LHCN-M2 (cell line): ENCODE measurements around the gene ACTG1. TPM values are rescaled to one million over a fixed set of nuclear protein-coding genes. Genes with fewer than 3 reads are reported as not detected.

Experiments
- DNase-seq: peaks from one replicate; pipeline ENCODE4 v3.0.0-alpha.2; 2012; ENCODE audit warnings: low read depth
- total RNA-seq: library from RNA; depleted of rRNA; stranded (reverse); fragments of >200 nt; gene quantifications from 2 replicates; pipeline ENCODE4 v1.2.3, GENCODE V29; 2014

ACTG1 gene
- total RNA-seq, 1 experiment from 2014 or later = 6,893 TPM

DNA sequence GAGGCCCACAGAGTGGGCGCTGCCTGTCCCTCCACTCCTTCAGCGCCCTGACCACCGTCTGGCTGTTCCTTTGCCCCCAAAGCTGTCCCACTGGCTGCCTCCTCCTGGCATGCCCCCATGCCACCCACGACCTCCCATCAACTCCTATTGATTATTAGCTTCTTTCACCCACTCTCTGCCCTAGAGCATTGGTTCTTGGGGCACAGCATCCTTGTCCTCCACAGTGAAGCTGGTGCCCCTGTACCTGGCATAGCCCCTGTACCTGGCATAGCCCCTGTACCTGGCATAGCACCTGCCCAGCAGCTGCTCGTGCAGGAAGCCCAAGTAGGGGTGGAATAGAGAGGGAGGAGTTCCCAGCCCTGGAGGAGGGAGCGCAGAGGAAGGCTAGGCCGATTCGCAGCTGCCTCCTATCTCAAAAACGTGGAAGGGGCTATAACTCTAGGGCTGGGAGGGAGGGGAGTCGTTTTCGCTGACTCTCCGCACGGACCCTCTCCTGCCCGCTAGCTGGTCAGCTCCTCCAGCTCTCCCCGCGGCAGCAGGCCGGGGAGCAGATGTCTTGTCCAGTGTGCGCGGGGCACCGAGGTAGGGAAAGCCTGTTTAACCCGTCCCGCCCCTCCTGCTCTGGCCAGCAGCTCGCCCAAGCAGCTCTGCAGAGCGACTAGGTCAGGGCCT lies 5.7 kb upstream of the ACTG1 start:
- DNase-seq = no peak

DNA sequence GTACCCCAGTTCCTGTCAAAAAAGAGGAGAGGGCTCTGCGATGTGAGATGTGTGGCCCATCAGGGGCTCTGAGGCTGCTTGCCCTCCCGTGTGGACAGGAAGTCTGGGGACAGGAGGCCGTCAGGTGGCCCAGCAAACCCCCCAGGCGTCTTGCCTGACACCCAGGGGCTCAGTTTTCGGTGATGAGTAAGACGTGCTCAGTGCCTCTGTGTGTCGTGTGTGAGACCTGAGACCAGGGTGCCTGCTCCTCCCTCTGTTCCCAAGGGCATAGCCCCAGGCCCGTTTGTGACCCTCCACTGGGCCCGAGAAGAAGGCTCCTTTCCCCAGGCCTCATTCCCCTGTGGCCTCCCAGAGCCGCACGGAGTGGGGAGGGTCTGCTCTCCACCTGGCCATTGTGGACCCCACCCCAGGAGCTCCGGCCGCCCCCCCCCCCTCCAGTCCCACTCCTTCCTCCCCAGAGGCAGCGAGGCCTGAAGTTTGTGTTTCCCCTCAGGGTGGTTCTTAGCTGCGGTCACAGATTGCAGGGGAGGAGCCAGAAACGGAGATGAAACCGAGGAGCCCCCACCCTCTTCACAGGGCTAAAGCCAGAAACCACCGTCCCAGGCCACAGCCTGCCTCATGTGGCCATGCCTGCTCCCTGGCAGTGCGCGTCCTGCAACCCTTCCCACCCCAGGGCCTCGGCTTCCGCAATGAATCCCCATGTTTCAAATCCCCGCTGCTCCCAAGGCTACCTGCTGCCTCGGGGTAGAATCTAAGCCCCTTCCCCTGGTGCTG lies 4.9 kb upstream of the ACTG1 start:
- no peak for DNase-seq

DNA sequence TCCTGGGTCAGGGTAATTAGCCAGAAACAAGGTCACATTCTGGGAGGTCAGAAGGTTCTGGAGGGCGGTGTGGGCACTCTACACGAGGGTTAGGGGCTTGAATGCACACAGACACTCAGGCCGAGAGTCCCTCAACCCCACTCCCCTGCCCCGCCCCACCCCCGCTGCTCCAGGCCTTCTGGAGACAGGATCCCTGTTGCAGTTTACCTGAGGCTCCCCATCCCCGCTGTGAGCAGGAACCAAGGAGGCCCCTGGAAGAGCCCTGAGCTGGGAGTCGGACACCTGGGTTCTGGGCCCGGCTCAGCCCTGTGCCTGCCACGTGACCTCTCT lies 4.4 kb upstream of the ACTG1 start:
- no peak for DNase-seq

DNA sequence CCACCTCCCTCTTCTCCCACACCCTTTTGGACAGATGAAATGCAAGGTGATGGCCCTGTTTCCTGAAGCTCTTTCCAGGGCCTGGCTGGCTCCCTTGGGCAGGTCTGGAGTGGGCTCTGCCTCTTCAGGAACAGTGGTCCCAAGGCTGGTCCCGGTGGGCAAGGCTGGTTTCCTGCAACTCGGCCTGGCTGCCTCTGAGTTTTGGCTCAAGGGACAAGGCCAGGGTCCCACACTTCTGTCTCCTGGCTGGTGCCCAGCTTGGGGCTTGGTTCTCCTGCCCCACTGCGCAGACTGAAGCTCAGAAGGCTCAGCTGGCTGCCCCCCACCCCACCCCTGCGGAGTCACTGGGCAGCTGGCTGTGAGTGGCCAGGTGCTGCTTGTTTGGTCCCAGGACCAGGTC lies 3.8 kb upstream of the ACTG1 start:
- DNase-seq = no peak

DNA sequence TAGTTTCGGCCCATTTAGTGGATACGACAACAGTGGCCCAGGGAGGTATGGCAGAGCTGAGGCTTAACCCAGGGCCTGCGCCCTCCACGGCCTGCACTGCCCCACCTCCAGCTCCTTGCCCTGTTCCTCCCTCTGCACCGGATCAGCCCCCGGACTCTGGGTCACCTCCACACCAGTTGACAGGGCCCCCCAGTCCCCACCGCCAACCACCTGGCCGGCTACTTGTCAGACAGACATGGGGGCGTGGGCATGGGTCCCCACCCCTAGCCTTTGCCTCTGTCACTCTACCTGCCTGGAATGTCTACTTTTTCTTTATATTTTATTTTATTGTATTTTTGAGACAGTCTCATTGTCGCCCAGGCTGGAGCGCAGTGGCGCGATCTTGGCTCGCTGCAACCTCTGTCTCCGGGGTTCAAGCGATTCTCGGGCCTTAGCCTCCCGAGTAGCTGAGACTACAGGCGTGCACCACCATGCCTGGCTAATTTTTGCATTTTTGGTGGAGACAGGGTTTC lies 3.0 kb upstream of the ACTG1 start:
- no peak for DNase-seq

DNA sequence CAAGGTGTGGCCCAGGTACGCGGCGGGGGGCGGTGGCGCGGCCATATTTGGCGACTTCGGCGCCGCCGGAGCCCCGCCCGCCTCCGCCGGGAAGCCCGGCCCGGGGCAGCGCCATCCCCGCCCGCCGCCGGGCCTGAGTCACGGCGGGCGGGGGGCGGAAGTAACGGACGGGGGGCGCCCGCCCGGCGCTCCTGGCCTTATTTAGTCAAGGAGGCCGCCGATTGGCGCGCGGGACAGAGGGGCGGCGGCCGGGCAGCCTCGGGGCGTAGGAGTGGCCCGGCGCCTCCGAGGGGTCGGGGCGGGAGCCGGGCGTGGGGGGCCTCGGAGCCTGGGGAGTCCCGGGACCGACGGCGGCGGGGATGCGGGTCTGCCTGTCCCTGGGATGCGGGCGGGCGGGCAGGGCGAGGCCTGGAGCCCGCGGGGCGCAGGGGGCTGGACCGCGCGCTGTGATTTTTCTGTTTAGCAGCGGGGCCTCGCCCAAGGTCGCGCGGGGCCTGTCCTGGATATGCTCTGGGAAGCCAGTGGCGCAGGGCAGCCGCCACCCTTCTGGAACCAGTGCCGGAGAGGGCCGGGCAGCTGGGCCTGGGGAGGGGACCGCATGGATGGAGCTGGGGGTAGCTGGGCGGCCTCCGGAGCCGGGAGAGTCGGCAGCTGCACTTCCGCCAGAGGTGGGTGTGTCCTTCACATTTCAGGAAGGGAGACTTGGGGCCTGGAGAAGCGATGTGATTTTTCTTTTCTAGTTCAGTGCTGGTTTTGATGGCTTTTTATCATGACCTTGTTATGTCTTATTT lies 2.3 kb upstream of the ACTG1 start:
- DNase-seq = peak; percentile 78

DNA sequence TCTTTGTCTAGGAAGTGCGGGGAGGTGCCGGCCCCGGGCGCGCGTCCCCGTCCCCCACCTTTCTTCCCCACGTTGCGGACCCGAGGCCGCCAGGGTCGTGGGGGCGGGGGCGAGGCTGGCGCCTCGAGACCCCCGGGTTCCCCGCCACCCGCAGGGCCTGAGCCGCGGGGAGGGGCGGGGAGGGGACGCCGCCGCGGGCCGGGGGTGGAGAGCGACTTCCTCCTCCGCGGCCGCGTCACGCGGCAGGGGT lies 1.8 kb upstream of the ACTG1 start:
- DNase-seq = no peak

DNA sequence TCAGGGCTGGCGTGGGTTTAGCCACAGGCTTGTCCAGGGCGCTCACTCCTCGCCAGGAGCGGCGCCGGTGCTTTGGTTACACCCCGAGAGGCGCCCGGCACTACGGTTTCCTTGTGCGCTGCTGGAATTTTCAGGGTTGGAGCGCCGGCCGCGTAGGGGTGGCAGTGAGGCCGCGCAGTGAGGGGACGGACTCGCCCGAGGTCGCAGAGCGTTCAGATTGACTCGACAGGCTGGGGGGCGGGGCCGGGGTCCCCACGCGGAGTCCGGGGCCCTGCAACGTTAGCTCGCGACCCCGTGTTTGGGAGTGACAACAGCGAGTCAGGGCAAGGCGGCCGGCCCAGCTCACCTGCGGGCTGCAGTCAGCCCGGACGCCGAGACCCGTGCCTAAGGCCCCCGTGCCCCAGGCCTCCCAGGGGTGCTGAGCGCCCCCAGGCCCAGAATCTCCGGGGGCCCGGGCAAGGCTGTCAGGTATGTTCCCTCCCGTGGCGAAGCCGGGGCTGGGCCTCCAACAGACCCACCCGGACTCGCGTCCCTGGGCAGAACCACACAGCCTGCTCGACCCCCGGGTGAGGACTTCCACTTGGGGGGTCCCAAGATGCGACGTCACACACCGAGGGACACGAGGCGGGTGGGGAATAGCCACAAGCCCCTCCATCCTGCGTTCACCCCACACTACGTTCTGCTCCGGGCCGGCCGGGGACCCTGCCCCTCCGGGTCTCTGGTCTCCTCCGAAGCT lies 1.3 kb upstream of the ACTG1 start:
- peak; percentile 75 for DNase-seq

DNA sequence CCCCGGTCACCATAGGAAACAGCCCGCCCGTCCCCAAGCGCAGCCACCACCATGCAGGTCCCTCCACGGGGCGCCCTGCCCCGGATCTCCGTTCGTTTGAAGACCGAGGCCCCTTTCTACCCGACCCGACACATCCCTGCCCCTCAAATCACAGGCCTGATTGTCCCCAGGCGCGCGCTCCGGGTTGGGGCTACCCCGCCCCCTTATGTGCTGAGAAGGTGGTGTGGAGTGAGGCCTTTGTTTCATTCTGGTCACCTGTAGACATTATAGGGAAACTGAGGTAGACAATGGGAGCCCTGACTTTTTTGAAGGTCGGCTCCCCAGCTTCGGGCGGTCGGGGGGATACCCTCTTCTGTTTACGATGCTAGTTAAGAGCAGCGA lies 763 bp upstream of the ACTG1 start:
- peak; percentile 70 for DNase-seq

DNA sequence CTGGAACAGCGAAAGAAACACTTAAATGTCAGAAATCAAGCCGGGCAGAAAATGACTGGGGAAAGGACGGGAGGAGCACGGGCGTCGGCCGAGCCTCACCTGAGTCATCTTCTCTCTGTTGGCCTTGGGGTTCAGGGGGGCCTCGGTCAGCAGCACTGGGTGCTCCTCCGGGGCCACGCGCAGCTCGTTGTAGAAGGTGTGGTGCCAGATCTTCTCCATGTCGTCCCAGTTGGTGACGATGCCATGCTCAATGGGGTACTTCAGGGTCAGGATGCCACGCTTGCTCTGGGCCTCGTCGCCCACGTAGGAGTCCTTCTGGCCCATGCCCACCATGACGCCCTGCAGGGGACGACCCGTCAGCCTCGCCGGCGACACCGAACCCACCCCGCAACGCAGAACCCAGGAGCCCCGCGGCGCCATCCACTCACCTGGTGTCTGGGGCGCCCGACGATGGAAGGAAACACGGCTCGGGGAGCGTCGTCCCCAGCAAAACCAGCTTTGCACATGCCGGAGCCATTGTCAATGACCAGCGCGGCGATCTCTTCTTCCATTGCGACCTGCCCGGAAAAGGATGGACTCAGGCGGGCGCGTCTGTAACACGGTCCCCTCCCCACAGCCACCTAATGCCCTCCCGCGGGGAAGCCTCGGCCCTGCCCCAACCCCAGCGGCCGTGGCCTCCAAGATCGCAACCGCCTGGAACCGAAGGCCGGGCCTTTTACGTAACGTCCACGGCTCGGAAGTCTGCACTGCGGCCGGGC lies 616 bp downstream of the ACTG1 start:
- peak; percentile 32 for DNase-seq

DNA sequence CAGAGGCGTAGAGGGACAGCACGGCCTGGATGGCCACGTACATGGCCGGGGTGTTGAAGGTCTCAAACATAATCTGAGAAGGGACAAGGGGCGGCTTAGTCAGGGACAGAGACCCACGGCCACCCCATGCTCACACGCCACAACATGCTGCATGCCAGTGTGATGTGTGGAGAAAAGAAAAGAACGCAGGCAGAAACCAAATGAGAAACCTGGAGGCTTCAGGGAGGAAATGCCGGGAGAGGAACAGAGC lies 1.1 kb downstream of the ACTG1 start:
- DNase-seq = no peak

DNA sequence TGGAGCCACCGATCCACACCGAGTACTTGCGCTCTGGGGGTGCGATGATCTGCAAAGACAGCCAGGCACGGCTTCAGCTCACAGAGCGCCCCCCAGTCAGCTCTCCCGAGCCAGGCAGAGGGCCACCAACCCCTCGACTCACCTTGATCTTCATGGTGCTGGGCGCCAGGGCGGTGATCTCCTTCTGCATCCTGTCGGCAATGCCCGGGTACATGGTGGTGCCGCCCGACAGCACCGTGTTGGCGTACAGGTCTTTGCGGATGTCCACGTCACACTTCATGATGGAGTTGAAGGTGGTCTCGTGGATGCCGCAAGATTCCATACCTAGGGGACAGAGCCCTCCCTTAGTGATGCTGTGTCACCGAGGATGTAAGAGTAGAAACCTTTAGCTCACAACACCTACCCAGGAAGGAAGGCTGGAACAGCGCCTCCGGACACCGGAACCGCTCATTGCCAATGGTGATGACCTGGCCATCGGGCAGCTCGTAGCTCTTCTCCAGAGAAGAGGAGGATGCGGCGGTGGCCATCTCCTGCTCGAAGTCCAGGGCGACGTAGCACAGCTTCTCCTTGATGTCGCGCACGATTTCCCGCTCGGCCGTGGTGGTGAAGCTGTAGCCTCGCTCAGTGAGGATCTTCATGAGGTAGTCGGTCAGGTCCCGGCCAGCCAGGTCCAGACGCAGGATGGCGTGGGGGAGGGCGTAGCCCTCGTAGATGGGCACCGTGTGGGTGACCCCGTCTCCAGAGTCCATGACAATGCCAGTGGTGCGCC lies 1.6 kb downstream of the ACTG1 start:
- peak; percentile 31 for DNase-seq

DNA sequence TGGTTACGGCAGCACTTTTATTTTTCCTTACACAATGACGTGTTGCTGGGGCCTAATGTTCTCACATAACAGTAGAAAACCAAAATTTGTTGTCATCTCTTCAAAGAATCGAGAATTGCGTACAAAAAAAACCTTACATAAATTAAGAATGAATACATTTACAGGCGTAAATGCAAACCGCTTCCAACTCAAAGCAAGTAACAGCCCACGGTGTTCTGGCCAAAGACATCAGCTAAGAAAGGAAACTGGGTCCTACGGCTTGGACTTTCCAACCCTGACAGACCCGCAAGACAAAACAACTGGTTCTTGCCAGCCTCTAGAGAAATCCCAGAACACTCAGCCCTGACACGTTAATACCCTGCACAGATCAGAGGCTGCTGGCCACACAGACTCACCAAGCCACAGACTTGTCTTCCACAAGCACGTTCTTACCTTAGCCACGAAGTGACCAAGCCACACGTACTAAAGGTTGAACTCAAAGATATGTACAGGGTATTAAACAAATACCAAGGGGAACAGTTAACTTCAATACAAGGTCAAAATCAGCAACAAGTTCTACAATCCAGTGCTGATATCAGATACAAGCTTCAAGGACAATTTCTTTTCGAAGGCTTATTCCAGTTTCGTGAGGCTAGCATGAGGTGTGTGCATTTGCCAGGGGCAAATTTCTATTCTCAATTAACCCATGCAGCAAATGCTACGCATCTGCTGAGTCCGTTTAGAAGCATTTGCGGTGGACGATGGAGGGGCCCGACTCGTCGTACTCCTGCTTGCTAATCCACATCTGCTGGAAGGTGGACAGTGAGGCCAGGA lies 2.4 kb downstream of the ACTG1 start:
- peak; percentile 32 for DNase-seq

DNA sequence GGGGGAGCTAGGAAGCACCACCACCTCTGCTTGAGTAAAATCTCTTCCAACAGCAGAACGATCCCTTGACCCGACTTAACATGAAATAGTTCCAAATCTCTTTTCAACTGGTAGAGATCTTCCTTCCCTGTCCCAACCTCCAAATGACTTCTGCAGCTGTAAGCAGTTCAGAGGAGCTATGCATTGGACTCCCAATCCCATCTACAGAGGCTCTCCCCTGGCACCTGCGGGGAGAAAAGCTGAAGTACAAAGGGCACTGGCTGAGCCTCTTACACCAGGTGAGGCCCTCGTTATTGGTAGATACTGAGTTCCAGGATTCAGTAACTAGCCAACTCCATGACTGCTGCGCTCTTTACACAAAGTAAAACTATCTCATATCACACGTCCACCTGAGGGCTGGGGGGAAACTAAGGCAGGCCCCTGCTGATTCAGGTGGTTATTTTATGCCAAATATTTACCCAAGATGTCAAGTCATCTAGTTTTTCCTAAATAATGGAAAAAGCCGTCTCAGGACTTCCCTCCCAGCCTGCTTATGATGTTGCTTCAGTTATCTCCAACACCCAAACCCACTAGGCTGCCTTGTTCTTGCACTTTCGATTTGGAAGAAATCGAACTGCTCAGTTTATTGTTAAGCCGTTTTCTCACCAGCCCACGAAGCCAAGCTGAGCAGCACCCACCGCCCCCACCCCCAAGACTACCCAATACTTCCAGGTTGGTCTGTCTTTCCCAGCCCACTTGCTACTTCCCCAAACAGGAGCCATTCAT lies 3.2 kb downstream of the ACTG1 start:
- no peak for DNase-seq

DNA sequence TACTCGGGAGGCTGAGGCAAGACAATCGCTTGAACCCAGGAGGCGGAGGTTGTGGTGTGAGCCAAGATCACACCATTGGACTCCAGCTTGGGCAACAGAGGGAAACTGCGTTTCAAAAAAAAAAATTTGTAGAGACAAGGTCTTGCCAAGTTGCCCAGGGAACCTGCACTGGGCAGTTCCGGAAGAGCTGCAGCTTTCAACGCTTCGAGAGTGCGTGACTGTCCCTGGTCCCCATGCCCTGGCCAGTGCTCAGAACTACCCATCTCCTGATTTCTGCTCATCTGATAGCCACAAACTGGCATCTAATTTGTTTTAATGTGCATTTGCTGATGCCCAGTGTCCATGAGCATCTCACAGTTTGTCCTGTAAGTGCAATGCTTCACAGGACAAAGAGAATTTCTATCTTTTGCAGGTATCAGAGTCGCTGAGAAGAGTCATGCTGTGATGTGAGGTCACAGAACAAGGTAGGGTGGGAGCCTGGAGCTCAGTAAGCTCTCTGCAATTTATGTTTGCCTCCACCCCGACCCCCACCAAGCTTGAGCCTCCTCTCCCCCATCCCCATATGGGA lies 3.9 kb downstream of the ACTG1 start:
- peak; percentile 43 for DNase-seq

DNA sequence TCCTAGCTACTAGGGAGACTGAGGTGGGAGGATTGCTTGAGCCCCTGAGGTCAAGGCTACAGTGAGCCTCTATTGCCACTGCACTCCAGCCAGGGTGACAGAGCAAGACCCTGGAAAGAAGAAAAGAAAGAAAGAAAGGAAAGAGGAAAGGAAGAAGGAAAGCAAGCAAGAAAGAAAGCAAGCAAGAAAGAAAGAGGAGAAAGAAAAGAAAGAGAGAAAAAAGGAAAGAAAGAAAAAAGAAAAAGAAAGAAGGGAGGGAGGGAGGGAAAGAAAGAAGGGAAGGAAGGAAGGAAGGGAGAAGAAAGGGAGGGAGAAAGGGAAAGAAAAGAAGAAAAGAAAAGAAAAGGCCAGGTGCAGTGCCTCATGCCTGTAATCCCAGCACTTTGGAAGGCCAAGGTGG lies 9.0 kb downstream of the ACTG1 start:
- DNase-seq = no peak

DNA sequence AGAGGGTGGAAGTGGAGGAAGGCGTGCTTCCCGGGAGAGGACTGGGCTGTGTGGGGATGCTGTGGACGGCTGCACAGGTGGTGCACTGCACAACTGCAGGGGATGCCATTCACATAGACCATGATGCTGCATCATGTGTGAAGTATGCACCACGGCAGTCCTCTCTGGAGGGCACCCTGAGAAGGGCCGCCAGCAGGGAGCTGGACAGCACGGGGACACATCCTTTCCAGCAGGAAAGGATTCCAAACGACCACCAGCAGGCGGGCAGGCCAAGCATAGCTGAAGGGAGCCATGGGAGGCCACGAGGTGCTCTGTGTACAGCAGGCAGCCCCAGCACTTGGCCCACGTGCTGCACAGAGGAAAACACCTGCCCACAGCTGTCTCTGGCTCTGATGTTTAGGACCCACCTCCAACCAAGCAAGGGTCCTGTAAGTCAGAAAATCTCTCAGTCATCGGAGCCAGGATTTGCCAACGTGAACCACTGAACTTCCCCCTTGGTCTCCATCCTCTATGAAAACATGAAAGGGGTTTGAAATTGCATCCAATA lies 10.1 kb downstream of the ACTG1 start:
- DNase-seq = no peak

DNA sequence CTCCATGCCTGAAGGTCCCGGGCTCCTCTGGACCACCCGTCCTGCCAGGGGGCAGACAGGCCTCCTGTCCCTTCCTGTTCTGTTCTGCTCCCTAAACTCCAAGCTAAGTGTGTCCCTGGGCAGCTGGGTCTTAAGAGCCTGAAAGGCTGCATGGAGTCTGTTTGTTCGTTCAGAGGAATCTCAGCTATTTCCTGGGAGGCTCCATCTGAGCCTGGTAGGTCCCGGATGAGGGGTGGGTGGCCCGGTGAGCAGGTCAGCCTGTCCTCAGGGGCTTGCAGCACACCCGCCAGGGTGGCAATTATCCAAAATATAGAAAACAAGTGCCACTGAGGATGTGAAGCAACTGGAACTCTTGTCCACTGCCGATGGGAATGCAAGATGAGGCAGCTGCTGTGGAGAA lies 12.6 kb downstream of the ACTG1 start:
- DNase-seq = no peak

DNA sequence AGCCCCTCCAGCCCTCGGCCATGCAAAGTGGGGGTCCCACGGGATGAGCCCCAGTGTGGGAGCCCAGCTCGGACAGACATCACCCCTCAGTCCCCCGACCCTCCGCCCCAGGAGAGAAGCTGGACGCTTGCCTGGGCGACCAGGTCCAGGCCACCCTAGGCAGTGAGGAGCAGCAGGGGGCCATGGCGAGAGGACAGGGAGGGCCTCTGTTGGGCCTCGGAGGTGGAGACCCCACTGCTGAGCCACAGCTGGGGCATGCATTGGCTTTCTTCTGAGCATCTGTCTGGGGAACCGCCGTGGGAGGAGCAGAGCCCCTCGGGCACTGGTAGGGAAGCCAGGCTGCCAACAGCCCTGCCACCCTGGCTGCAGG lies 13.0 kb downstream of the ACTG1 start:
- no peak for DNase-seq
